ENCODE data around the gene TFAP2E.

DNA sequence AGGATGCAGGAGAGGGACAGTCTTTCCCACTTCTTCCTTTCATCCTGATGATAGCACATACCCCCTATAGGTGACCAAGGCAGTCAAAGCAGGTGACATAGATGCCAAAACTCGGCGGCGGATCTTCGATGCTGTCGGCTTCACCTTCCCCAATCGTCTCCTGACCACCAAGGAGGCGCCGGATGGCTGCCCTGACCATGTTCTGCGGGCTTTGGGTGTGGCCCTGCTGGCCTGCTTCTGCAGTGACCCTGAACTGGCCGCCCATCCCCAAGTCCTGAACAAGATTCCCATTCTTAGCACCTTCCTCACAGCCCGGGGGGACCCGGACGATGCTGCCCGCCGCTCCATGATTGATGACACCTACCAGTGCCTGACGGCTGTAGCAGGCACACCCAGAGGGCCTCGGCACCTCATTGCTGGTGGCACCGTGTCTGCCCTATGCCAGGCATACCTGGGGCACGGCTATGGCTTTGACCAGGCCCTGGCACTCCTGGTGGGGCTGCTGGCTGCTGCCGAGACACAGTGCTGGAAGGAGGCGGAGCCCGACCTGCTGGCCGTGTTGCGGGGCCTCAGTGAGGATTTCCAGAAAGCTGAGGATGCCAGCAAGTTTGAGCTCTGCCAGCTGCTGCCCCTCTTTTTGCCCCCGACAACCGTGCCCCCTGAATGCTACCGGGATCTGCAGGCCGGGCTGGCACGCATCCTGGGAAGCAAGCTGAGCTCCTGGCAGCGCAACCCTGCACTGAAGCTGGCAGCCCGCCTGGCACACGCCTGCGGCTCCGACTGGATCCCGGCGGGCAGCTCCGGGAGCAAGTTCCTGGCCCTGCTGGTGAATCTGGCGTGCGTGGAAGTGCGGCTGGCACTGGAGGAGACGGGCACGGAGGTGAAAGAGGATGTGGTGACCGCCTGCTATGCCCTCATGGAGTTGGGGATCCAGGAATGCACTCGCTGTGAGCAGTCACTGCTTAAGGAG lies 12.6 kb upstream of the TFAP2E start:
- TF ChIP-seq CTCF (IDR thresholded peaks at IDR 0.05) (no peak), POLR2A (IDR thresholded peaks at IDR 0.05) (no peak), EP300 (IDR thresholded peaks at IDR 0.05) (no peak), POLR2AphosphoS5 (IDR thresholded peaks at IDR 0.05) (no peak)

Data from sigmoid colon (tissue), 4 donors.